Activated CD4-positive, alpha-beta memory T cell treated with anti-CD3 and anti-CD28 coated beads, Interleukin-2, amount 10 ng/mL, durations not matched to agents 7 days and 5 days (primary cell): ENCODE results near the gene ABCC1. TPM values are rescaled to one million over a fixed set of nuclear protein-coding genes. Genes with fewer than 3 reads are reported as not detected.

ENCODE experiments used
- CTCF ChIA-PET: fragments of 350-600 bp; sonication (Branson Sonifier 250); formaldehyde crosslinking; loops from one replicate; lab custom pipeline; 2021; ENCODE audit warnings: antibody characterized with exemption, inconsistent platforms; lab: Charles Lee
- POLR2A ChIA-PET: fragments of 350-600 bp; sonication (Branson Sonifier 250); formaldehyde crosslinking; loops from one replicate; lab custom pipeline; 2021; ENCODE audit warnings: antibody characterized with exemption; lab: Charles Lee
- DNase-seq: peaks from one replicate; pipeline ENCODE4 v3.0.0-alpha.2; 2020
- H3K27ac Mint-ChIP-seq: one replicate; pipeline ENCODE4 v1.8.0; 2021; ENCODE audit warnings: mild to moderate bottlenecking, mixed read lengths
- H3K27me3 Mint-ChIP-seq: one replicate; pipeline ENCODE4 v1.8.0; 2021; ENCODE audit warnings: mixed read lengths
- H3K36me3 Mint-ChIP-seq: one replicate; pipeline ENCODE4 v1.8.0; 2021; ENCODE audit warnings: low read depth, mixed read lengths
- H3K4me1 Mint-ChIP-seq: one replicate; pipeline ENCODE4 v1.8.0; 2021; ENCODE audit warnings: mixed read lengths
- H3K4me3 Mint-ChIP-seq: one replicate; pipeline ENCODE4 v1.8.0; 2021; ENCODE audit warnings: mild to moderate bottlenecking, mixed read lengths
- H3K9me3 Mint-ChIP-seq: one replicate; pipeline ENCODE4 v1.8.0; 2021; ENCODE audit warnings: mixed read lengths
- total RNA-seq, 2 experiments: library from RNA; stranded (reverse); gene quantifications; one replicate each; pipeline ENCODE4 v1.2.3, GENCODE V29; 2021

The ABCC1 gene
- total RNA-seq, 2 experiments from 2014 or later = 41.4 to 44.2 TPM

GRCh38 chr16:16076423-16076813 lies 127.0 kb downstream of the ABCC1 start:
- DNase-seq = no peak
- Mint-ChIP-seq H3K4me3 (no peak overlapping the region), H3K4me1 (peaks cover 11% of the 10 kb centered on the region), H3K27ac (no peak overlapping the region), H3K27me3 (no peaks in the 10 kb centered on the region), H3K36me3 (peaks cover 61% of the 10 kb centered on the region), H3K9me3 (no peaks in the 10 kb centered on the region)
- ChIA-PET CTCF (interaction anchor here (1.2 kb wide), 1 partner anchor 187 kb away, joined by 3 read pairs; the partner anchor contains the start of gene CEP20), POLR2A (interaction anchor here (1.2 kb wide), 1 partner anchor 43 kb away, joined by 3 read pairs; no protein-coding TSS in a partner anchor)

GRCh38 chr16:16080465-16081065 lies 131.1 kb downstream of the ABCC1 start:
- no peak overlapping the region for H3K4me3 Mint-ChIP-seq
- peaks cover 72% of the 10 kb centered on the region for H3K36me3 Mint-ChIP-seq
- no peak overlapping the region for H3K27ac Mint-ChIP-seq
- POLR2A ChIA-PET = no interaction called here
- H3K9me3 Mint-ChIP-seq = peaks cover 10% of the 10 kb centered on the region
- CTCF ChIA-PET = no interaction called here
- no peaks in the 10 kb centered on the region for H3K4me1 Mint-ChIP-seq
- no peak for DNase-seq
- no peaks in the 10 kb centered on the region for H3K27me3 Mint-ChIP-seq

DNA sequence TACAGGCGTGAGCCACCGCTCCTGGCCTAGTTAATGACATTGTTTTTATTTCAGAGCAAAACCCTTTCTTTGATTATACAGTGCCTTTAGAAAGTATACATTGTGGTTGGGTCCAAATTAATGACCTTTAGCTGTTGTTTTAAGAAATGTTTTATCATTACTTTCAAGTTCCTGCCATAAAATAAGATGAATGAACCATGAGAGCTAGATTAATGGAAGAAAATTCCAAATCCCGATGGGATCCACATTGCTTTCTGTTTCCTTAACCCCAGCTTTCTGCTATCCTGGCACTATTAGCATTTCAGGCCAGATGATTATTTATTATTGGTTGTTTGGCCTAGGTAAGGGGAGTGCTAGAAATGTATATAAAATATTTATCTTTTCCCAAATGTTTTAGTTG lies 131.7 kb downstream of the ABCC1 start:
- no peaks in the 10 kb centered on the region for H3K4me1 Mint-ChIP-seq
- H3K9me3 Mint-ChIP-seq = peaks cover 10% of the 10 kb centered on the region
- CTCF ChIA-PET = no interaction called here
- H3K4me3 Mint-ChIP-seq = no peak overlapping the region
- H3K36me3 Mint-ChIP-seq = peaks cover 70% of the 10 kb centered on the region
- H3K27ac Mint-ChIP-seq = no peak overlapping the region
- no peaks in the 10 kb centered on the region for H3K27me3 Mint-ChIP-seq
- no peak for DNase-seq
- POLR2A ChIA-PET = no interaction called here

GRCh38 chr16:16082255-16082654 lies 132.8 kb downstream of the ABCC1 start:
- POLR2A ChIA-PET = no interaction called here
- Mint-ChIP-seq H3K36me3 (peaks cover 69% of the 10 kb centered on the region), H3K27me3 (no peaks in the 10 kb centered on the region), H3K4me3 (no peak overlapping the region), H3K9me3 (peaks cover 10% of the 10 kb centered on the region), H3K27ac (no peak overlapping the region), H3K4me1 (no peaks in the 10 kb centered on the region)
- no peak for DNase-seq
- CTCF ChIA-PET = interaction anchor here (0.6 kb wide), 1 partner anchor 207 kb away, joined by 3 read pairs; no protein-coding TSS in a partner anchor

DNA sequence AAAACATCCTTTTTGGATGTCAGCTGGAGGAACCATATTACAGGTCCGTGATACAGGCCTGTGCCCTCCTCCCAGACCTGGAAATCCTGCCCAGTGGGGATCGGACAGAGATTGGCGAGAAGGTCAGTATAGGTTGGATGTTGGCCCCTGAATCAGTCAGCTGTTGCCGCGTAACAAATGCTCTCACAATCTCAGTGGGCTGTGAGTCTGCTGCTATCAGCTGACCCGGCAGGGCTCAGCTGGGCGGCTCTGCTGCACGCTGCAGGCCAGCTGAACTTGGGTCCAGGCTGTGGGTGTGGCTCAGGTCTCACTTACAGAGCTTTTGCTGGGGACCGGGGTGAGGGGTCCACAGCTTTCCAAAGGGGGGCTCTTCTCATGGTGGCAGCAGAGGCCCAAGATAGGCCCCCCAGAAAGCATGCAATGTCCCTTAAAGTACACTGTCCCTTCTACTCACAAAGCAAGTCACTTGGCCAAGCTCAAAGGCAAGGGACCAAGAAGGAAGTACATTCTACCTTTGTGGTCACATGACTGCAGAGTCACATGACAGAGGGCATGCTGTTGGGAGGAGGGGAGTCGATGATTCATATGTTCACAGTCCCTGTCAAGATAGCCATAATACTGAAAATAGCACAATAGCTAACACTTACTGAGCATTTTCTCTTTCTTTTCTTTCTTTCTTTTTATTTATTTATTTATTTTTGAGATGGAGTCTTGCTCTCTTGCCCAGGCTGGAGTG lies 134.2 kb downstream of the ABCC1 start:
- H3K27ac Mint-ChIP-seq = no peak overlapping the region
- ChIA-PET CTCF (no interaction called here), POLR2A (interaction anchor here (1.3 kb wide), 1 partner anchor 14 kb away, joined by 3 read pairs; no protein-coding TSS in a partner anchor)
- no peaks in the 10 kb centered on the region for H3K4me1 Mint-ChIP-seq
- H3K36me3 Mint-ChIP-seq = peaks cover 62% of the 10 kb centered on the region
- peak; percentile 21 for DNase-seq
- no peak overlapping the region for H3K4me3 Mint-ChIP-seq
- no peaks in the 10 kb centered on the region for H3K27me3 Mint-ChIP-seq
- peaks cover 10% of the 10 kb centered on the region for H3K9me3 Mint-ChIP-seq

DNA sequence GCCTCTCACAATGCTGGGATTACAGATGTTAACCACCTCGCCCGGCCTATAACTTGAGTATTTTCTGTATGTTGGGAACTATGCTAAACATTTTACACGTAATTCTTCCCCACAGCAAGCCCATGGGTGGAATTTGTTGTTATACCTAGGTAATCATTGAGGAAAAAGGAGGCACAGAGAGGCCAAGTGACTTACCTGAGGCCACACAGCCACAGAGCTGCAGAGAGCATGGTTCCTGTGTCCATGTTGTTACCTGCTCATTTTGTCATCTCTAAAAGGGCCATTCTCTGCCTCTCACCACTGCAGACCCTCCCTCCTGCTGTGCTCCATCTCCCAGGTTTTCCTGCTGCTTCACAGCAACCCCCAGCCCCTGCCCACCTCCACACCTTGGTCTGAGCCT lies 135.5 kb downstream of the ABCC1 start:
- Mint-ChIP-seq H3K27ac (peak overlapping the region; percentile 52), H3K4me3 (no peak overlapping the region), H3K4me1 (no peaks in the 10 kb centered on the region), H3K27me3 (no peaks in the 10 kb centered on the region), H3K36me3 (peaks cover 62% of the 10 kb centered on the region), H3K9me3 (peaks cover 10% of the 10 kb centered on the region)
- DNase-seq = no peak
- ChIA-PET CTCF (no interaction called here), POLR2A (no interaction called here)

DNA sequence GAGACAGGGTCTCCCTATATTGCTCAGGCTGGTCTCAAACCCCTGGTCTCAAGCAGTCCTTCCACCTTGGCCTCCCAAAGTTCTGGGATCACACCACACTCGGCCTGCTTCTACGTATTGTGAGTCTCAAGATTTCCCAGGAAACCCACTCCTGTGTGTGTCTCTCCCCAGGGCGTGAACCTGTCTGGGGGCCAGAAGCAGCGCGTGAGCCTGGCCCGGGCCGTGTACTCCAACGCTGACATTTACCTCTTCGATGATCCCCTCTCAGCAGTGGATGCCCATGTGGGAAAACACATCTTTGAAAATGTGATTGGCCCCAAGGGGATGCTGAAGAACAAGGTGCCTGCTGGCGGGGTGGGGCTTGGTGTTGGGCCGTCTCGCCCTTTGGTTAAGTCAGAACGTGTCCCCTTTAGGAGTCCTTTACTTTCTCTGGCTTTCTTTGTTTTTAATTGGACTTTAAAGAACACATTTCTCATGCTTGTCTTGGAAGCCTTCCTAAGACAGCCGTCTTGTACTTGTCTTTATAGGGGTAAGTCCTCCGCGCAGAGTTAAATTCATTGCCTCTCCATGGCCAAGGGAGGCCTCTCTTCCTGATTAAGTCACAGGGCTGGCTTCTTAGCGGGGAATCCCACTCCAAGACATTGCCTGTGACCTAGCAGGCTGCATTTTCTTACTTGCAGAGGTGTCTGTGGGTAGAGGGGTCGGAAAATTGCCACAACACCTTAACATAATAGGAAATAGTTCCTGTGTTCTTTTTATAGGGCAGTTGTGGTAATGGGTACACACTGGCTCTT lies 137.4 kb downstream of the ABCC1 start:
- Mint-ChIP-seq H3K4me3 (no peak overlapping the region), H3K27ac (no peak overlapping the region), H3K4me1 (no peaks in the 10 kb centered on the region), H3K9me3 (peaks cover 10% of the 10 kb centered on the region), H3K27me3 (no peaks in the 10 kb centered on the region), H3K36me3 (peaks cover 64% of the 10 kb centered on the region)
- ChIA-PET POLR2A (no interaction called here), CTCF (interaction anchor here (0.6 kb wide), 1 partner anchor 197 kb away, joined by 5 read pairs; no protein-coding TSS in a partner anchor)
- DNase-seq = no peak

DNA sequence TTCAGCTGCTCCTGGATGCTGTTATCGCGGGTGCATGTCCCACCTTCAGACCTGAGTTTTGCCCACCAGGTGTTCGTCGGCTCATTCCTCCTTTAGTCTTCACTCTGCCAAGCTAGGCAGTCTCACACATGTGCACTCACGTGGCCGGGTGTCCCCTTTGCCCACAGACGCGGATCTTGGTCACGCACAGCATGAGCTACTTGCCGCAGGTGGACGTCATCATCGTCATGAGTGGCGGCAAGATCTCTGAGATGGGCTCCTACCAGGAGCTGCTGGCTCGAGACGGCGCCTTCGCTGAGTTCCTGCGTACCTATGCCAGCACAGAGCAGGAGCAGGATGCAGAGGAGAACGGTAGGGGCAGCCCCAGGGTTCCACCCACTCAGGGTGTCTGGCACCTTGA lies 140.8 kb downstream of the ABCC1 start:
- DNase-seq = no peak
- Mint-ChIP-seq H3K4me1 (no peaks in the 10 kb centered on the region), H3K27ac (no peak overlapping the region), H3K4me3 (no peak overlapping the region), H3K9me3 (no peaks in the 10 kb centered on the region), H3K36me3 (peaks cover 50% of the 10 kb centered on the region), H3K27me3 (no peaks in the 10 kb centered on the region)
- ChIA-PET CTCF (no interaction called here), POLR2A (no interaction called here)

DNA sequence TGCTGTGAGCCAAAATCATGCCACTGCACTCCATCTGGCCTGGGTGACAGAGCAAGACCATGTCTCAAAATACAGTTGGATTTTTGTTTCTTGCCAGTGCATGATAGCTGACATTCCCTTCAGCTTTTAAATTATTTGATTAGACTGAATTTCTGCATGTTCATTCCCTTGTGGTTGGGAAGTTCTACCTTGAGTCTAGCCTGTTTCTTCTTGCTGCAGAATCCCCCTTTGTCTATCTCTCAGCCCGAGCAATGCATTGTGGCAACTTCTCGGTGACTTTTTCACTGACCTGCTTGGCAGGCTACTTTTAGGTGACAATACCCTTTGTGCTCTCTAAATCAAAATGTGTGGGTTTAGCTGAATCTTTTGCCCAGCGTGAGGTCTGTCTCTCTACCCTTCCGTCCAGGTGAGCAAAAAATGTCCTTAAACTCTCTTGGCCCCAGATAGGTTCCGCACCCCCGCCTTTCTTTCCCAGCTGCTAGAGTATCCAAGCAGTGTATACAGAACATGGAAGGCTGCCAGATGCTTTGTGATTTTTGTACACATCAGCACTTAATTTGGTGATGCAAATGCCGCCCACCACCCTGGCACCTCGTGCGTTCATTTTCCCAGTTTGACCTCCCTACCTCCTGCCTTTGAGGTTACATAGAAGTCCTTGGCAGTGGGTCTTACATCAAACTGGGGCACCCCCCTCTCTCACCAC lies 143.7 kb downstream of the ABCC1 start:
- ChIA-PET CTCF (no interaction called here), POLR2A (no interaction called here)
- Mint-ChIP-seq H3K9me3 (no peaks in the 10 kb centered on the region), H3K4me1 (no peaks in the 10 kb centered on the region), H3K27ac (no peak overlapping the region), H3K27me3 (no peaks in the 10 kb centered on the region), H3K36me3 (peaks cover 56% of the 10 kb centered on the region), H3K4me3 (no peak overlapping the region)
- no peak for DNase-seq

- Mint-ChIP-seq H3K9me3 (no peaks in the 10 kb centered on the region), H3K27me3 (no peaks in the 10 kb centered on the region), H3K36me3 (peaks cover 60% of the 10 kb centered on the region), H3K27ac (no peak overlapping the region), H3K4me3 (no peak overlapping the region), H3K4me1 (no peaks in the 10 kb centered on the region)
- ChIA-PET CTCF (no interaction called here), POLR2A (no interaction called here)
- no peak for DNase-seq
Measured at GRCh38 chr16:16093628-16094332, 144.4 kb downstream of the ABCC1 start.

DNA sequence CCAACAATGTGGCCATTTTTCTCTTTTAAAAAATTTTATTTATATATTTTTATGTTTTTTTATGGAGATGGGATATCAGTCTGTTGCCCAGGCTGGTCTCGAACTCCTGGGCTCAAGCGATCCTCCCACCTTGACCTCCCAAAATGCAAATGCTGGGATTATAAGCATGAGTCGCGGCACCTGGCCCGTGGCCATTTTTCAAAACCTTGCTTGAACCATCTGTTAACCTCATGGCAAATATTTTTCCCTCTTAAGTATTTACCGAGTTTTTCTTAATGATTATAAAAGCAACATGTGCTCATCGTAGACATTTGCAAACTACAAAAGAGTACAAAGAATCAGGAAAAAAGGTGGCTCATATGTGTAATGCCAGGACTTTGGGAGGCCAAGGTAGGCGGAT lies 146.2 kb downstream of the ABCC1 start:
- Mint-ChIP-seq H3K27me3 (no peaks in the 10 kb centered on the region), H3K36me3 (peaks cover 48% of the 10 kb centered on the region), H3K27ac (no peak overlapping the region), H3K4me3 (no peak overlapping the region), H3K9me3 (no peaks in the 10 kb centered on the region), H3K4me1 (no peaks in the 10 kb centered on the region)
- no peak for DNase-seq
- POLR2A ChIA-PET = interaction anchor here (1.1 kb wide), 1 partner anchor 9 kb away, joined by 3 read pairs; no protein-coding TSS in a partner anchor
- CTCF ChIA-PET = no interaction called here

GRCh38 chr16:16096121-16096857 lies 146.9 kb downstream of the ABCC1 start:
- H3K4me3 Mint-ChIP-seq = no peak overlapping the region
- peaks cover 43% of the 10 kb centered on the region for H3K36me3 Mint-ChIP-seq
- ChIA-PET CTCF (no interaction called here), POLR2A (interaction anchor here (1.1 kb wide), 1 partner anchor 8 kb away, joined by 3 read pairs; no protein-coding TSS in a partner anchor)
- H3K4me1 Mint-ChIP-seq = no peaks in the 10 kb centered on the region
- H3K27me3 Mint-ChIP-seq = no peaks in the 10 kb centered on the region
- no peak overlapping the region for H3K27ac Mint-ChIP-seq
- DNase-seq = no peak
- no peaks in the 10 kb centered on the region for H3K9me3 Mint-ChIP-seq
